HL-60 (cell line): ENCODE data around the gene KCNH1.

Experiments used
- DNase-seq, 2 experiments: peaks; one replicate each; pipeline ENCODE4 v3.0.0-alpha.2; 2010 to 2020; ENCODE audit warnings: low read depth in 1 of 2, low spot score in 1 of 2
- H3K27ac ChIP-seq: fragments of 250-450 bp; sonication (Bioruptor Pico); replicated peaks from 2 replicates; pipeline ENCODE4 v1.5.1; 2020; ENCODE audit warnings: mild to moderate bottlenecking, moderate library complexity
- H3K27me3 ChIP-seq: fragments of 250-450 bp; sonication (Bioruptor Pico); 2 replicates; pipeline ENCODE4 v1.5.1; 2021; ENCODE audit warnings: mild to moderate bottlenecking, moderate library complexity; ENCODE audit not compliant: insufficient read depth, poor library complexity, severe bottlenecking
- H3K4me3 ChIP-seq: replicated peaks from 2 replicates; pipeline ENCODE4 v1.5.1; 2011; ENCODE audit warnings: mild to moderate bottlenecking, control low read depth, low read length; ENCODE audit not compliant: insufficient read depth
- GABPA ChIP-seq: IDR thresholded peaks from 2 replicates; pipeline ENCODE4 v1.6.1; 2012; ENCODE audit warnings: low read depth
- POLR2AphosphoS5 ChIP-seq: IDR thresholded peaks from 2 replicates; pipeline ENCODE4 v1.6.1; 2012; ENCODE audit warnings: low read depth
- SPI1 ChIP-seq: IDR thresholded peaks from 2 replicates; pipeline ENCODE4 v1.6.1; 2012; ENCODE audit warnings: low read depth, mild to moderate bottlenecking, borderline replicate concordance
- TF ChIP-seq, protein P1 (sequence below): IDR thresholded peaks from 2 replicates; pipeline ENCODE4 v1.6.1; 2012; ENCODE audit warnings: low read depth; ENCODE audit not compliant: insufficient replicate concordance
- TF ChIP-seq, protein P2 (sequence below): IDR thresholded peaks from one replicate; pipeline ENCODE4 v1.5.1; 2011; ENCODE audit warnings: low read length, control low read depth, inconsistent platforms; ENCODE audit not compliant: insufficient read depth

KCNH1 gene

DNA sequence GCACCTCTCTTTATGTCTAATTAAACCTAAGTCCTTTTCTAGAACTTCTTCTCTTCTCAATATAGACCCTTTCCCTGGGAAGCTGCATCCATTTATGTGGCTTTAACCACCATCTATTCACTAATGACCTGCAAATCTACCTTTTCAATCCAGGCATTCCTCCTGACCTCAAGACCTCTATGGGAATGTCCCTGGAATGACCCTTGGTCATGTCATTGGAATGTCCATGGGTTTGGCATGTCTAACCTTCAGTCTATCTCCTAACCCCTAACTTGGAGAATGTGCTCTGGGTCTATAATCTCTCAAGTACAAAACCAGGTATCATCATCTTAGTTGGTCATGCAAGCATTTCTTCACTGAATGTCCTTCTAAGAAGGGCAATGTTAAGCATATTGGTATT, 196.1 kb downstream of the KCNH1 start:
- no peak overlapping the region for H3K4me3 ChIP-seq
- no peaks in the 10 kb centered on the region for H3K27me3 ChIP-seq
- TF ChIP-seq, protein P1, sequence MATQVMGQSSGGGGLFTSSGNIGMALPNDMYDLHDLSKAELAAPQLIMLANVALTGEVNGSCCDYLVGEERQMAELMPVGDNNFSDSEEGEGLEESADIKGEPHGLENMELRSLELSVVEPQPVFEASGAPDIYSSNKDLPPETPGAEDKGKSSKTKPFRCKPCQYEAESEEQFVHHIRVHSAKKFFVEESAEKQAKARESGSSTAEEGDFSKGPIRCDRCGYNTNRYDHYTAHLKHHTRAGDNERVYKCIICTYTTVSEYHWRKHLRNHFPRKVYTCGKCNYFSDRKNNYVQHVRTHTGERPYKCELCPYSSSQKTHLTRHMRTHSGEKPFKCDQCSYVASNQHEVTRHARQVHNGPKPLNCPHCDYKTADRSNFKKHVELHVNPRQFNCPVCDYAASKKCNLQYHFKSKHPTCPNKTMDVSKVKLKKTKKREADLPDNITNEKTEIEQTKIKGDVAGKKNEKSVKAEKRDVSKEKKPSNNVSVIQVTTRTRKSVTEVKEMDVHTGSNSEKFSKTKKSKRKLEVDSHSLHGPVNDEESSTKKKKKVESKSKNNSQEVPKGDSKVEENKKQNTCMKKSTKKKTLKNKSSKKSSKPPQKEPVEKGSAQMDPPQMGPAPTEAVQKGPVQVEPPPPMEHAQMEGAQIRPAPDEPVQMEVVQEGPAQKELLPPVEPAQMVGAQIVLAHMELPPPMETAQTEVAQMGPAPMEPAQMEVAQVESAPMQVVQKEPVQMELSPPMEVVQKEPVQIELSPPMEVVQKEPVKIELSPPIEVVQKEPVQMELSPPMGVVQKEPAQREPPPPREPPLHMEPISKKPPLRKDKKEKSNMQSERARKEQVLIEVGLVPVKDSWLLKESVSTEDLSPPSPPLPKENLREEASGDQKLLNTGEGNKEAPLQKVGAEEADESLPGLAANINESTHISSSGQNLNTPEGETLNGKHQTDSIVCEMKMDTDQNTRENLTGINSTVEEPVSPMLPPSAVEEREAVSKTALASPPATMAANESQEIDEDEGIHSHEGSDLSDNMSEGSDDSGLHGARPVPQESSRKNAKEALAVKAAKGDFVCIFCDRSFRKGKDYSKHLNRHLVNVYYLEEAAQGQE = no peak
- TF ChIP-seq SPI1 (no peak), POLR2AphosphoS5 (no peak), GABPA (no peak)
- TF ChIP-seq, protein P2, sequence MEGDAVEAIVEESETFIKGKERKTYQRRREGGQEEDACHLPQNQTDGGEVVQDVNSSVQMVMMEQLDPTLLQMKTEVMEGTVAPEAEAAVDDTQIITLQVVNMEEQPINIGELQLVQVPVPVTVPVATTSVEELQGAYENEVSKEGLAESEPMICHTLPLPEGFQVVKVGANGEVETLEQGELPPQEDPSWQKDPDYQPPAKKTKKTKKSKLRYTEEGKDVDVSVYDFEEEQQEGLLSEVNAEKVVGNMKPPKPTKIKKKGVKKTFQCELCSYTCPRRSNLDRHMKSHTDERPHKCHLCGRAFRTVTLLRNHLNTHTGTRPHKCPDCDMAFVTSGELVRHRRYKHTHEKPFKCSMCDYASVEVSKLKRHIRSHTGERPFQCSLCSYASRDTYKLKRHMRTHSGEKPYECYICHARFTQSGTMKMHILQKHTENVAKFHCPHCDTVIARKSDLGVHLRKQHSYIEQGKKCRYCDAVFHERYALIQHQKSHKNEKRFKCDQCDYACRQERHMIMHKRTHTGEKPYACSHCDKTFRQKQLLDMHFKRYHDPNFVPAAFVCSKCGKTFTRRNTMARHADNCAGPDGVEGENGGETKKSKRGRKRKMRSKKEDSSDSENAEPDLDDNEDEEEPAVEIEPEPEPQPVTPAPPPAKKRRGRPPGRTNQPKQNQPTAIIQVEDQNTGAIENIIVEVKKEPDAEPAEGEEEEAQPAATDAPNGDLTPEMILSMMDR = no peak
- DNase-seq = no peak
- no peak overlapping the region for H3K27ac ChIP-seq

DNA sequence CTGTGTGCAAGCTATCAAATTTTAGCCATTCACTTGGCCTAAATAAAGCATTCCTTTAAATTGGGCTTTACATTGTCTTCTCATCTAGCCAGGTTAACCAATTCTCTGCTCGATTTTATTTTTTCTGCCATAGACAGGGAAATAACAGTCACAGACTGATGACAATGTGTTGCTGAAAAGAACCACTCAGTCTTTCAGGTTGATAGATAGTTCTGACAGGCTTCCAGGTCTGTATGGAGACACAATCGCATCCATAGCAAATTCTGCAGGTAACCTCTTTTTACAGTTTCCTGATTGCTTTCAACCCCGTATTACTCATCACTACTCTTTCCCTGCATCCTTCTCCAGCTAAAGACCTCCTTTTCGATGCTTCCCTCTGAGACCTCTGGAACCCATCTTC, 198.0 kb downstream of the KCNH1 start:
- no peak for DNase-seq
- TF ChIP-seq, protein P2 = no peak
- no peak for TF ChIP-seq POLR2AphosphoS5

DNA sequence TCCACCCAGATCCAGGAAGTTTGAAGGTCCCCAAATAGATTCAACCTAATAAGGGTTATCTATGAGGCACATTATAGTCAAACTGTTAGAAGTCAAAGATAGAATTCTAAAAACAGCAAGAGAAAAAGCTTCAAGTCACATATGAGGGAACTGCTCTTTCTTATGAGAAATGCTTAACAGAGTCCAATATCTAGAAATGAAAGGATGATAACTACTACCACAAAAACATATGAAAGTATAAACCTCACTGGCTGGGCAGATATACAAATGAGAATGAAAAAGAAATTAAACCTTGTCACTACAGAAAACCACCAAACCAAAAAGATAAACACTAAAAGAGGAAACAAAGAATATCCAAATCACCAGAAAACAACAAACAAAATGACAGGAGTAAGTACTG, 201.8 kb downstream of the KCNH1 start:
- TF ChIP-seq SPI1 (no peak), GABPA (no peak), POLR2AphosphoS5 (no peak)
- TF ChIP-seq, protein P2 = no peak
- TF ChIP-seq, protein P1 = no peak
- no peak overlapping the region for H3K4me3 ChIP-seq
- DNase-seq = no peak
- H3K27me3 ChIP-seq = no peaks in the 10 kb centered on the region
- H3K27ac ChIP-seq = no peak overlapping the region

More for the DNA sequence above, 198.0 kb downstream of the KCNH1 start:
- no peaks in the 10 kb centered on the region for H3K27me3 ChIP-seq
- no peak overlapping the region for H3K27ac ChIP-seq
- H3K4me3 ChIP-seq = no peak overlapping the region

DNA sequence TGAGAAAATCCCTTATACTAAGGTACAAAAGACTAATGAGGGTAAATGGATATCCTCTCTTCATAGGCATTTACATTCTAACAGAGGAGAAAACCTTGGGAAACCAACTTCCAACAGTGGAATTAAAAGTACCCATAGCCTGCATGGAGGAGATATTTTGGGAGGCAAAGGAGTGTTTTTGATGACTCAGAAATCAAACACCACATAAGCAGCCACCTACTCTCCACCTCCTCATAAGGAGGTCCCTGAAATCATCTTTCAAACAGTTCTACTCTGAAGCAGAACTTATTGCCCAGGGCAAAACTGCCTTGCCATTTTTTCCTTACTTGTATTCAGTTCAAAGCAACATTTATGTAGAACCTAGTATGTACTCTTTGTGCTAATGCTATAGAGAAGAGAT, 211.3 kb downstream of the KCNH1 start:
- H3K27me3 ChIP-seq = no peaks in the 10 kb centered on the region
- no peak for DNase-seq
- no peak overlapping the region for H3K27ac ChIP-seq
- TF ChIP-seq, protein P1 = no peak
- TF ChIP-seq, protein P2 = no peak
- TF ChIP-seq POLR2AphosphoS5 = no peak
- H3K4me3 ChIP-seq = no peak overlapping the region
